GM21423 (cell line): ENCODE results near the gene EFCC1.
"Not testable (repeated sequence)": the region's sequence is repeated elsewhere in the genome, so short reads cannot be mapped to it uniquely, and the experiment has no call there.

ENCODE experiments used
- ATAC-seq: cut with Tn5 transposase; IDR thresholded peaks from one replicate; pipeline ENCODE4 v1.9.1; 2021; ENCODE audit warnings: mild to moderate bottlenecking, moderate library complexity; ENCODE audit not compliant: unreplicated experiment

The EFCC1 gene

GRCh38 chr3:129051871-129052340 is 50.8 kb downstream of the EFCC1 start:
- ATAC-seq: no peak

GRCh38 chr3:129052675-129053074 is 51.6 kb downstream of the EFCC1 start:
- no peak for ATAC-seq

- no peak for ATAC-seq
These were observed 53.6 kb downstream of the EFCC1 start for GRCh38 chr3:129054605-129055104.

DNA sequence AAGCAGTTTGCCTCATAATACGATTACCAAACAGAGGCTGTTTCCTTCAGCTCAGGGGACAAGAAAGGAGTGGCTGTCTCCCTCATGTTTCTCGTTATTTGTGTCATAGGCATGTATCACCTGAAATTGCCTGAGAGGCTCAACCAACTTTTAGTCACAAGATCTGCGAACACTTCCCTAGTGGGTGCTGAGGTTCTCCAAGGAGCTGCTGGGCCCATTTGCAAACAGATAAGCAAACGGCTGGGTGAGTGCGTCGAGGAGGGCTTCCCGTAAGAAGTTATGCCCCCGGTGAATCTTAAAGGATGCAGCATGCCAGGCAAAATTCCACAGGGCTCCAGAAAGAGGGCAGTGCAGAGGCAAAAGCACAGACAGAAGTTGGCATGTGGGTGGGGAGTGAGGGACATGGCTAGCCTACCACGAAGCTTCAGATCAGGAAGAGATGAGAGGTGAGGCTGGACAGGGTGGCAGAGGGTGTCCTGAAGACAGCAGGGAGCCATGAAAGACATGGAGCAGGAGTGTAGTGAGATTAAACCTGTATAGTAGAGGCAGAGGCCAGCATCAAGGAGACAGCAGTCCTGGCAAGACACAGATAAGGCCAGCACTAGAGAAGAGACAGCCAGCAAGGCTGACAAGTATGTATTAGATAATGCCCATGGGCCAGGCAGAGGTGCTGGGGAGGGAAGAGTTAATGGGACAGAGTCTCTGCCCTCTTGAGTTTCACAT is 55.5 kb downstream of the EFCC1 start:
- ATAC-seq: no peak

DNA sequence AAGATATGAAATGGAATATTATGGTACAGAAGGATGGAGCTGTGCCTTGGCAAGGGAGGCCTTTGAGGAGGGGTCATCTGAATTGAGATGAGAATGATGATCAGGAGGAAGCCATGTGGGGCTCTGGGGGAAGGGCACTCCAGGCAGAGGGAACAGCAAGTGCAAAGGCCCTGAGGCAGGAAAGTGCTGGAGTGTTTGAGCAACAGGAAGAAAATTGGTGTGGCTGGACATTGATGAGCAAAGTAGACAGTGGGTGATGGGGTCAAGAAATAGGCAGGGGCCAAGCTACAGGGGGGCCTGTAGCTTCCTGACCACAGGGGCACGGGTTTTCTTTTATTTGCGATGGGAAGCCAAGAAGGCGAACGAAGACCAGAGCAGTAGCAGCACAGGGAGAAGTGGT is 56.1 kb downstream of the EFCC1 start:
- no peak for ATAC-seq

DNA sequence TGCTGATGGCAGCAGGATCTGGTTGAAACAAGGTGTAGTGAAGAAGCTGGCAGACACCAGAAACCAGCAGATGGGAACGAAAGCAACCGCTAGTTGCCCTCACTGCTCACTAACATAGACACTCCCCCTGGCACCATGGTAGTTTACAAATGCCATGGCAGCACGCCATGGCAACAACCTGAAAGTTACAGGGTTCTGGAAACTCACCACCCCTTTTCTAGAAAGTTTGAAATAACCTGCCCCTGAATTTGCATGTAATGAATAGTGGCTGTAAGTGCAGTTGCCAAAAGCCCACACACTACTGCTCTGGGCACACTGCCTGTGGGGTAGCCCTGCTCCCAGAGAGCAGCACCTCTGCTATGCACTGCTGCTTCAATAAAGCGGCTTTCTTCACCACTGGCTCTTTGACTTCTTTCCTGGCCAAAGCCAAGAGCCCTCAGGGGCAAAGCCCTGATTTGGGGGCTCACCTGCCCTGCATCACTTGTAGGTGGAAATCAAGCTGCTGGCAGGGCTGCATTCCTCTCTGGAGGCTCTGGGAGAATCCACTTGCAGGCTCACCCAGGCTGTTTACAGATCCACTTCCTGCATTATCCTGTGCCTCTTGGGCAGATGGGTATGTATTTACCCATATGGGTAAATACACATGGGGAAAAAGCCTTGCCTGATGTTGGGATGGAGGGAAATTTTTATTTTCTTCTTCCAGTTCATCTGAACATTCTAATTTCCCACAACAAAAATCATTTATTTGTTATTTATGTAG is 57.5 kb downstream of the EFCC1 start:
- ATAC-seq: no peak

- no peak for ATAC-seq
These were observed 58.3 kb downstream of the EFCC1 start for GRCh38 chr3:129059311-129059958.

- ATAC-seq: no peak
These were observed 59.3 kb downstream of the EFCC1 start, which contains the start of gene GP9 for GRCh38 chr3:129060276-129061022. GP9 (plus strand) TSS chr3:129060779; CDS start chr3:129061740, 961 bp downstream.

DNA sequence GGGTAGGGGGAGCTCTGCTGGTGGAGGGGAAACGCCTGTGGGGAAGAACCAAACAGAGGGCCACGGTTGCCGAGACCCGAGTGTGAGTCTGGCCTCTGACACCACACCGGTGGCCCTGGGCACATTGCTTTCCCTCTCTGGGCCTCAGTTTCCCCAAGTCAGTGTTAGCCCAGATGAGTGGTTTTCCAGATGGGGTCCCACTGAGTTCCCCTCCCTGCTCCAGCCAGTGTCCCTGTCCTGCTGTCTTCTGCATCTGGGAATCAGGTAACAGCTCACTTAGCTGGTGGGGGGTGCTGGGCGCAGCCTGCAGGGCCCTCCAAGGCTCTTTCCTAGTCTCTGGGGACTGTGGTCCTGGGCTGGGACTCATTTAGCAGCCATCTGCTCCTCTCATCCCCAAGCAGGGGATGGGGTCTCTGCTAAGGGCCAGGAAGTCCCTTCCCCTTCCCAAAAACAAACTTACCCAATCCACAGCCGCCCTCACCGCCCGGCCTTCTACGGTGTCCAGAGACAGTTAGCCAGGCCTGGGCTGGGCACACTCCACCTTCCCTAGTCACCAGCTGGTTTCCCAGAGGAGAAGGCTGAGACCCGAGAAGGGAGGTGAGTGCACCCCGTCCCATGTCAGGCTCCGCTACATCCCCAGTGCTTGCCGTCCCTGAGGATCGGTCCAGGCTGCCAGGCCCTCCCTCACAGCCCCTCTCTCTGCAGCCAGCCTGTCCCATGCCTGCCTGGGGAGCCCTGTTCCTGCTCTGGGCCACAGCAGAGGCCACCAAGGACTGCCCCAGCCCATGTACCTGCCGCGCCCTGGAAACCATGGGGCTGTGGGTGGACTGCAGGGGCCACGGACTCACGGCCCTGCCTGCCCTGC is 60.2 kb downstream of the EFCC1 start:
- ATAC-seq: no peak

GRCh38 chr3:129061888-129062834 is 61.1 kb downstream of the EFCC1 start:
- ATAC-seq: no peak

- no peak for ATAC-seq
These were observed 62.1 kb downstream of the EFCC1 start for GRCh38 chr3:129063091-129063640.

DNA sequence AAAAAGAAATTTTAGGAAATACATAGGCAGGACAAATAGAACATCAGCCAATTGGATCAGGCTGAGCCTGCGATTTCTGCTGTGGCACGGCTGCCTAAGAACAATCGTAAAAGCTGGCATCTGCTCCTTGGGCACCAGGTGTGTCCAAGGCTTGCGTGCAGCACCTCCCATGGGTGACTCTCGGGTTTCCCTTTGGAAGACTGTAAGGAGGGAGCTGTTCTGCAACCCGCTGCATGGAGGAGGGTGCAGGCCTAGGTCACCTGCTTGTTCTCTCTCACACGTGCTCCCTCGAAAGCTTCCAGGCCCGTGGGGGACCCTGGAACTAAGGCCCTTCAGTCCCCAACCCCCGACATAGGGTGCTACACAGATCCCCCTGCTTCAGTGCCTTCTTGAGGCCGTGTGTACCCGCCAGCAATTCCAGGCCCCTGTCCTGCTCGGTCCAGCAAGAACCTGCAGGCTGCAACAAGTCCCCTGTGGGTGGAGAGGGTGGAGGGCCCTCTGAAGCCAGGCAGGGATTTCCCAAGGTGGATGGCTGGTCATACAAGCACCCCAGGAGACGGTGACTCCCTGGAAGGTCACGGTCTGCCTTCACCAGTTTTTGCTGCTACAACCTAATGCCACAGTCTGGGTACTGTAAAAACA is 62.9 kb downstream of the EFCC1 start:
- ATAC-seq: no peak

GRCh38 chr3:129065016-129065719 is 64.1 kb downstream of the EFCC1 start:
- no peak for ATAC-seq

GRCh38 chr3:129065720-129066073 is 64.6 kb downstream of the EFCC1 start:
- ATAC-seq: no peak

GRCh38 chr3:129067719-129068118 is 66.6 kb downstream of the EFCC1 start:
- ATAC-seq: not testable (repeated sequence)

- ATAC-seq: no peak
These were observed 67.3 kb downstream of the EFCC1 start for GRCh38 chr3:129068291-129068886.
